ENCODE measurements around the gene CRY1.

- TF ChIP-seq CTCF (IDR thresholded peaks at IDR 0.05; ENCODE audit: poor library complexity, severe bottlenecking), result no peak
- no peak for TF ChIP-seq EZH2 (IDR thresholded peaks at IDR 0.05; ENCODE audit: borderline replicate concordance, insufficient read depth, low read length, poor library complexity, severe bottlenecking)
- TF ChIP-seq POLR2AphosphoS5 (IDR thresholded peaks at IDR 0.05), result no peak
Observed at GRCh38 chr12:107035733-107036132, 57.6 kb downstream of the CRY1 start.

Measured in neural cell (in vitro differentiated cells).